Aorta (tissue), 5 donors: Measurements from ENCODE around the gene PIAS3. TPM values are rescaled to one million over a fixed set of nuclear protein-coding genes. Genes with fewer than 3 reads are reported as not detected.

Experiments used
- ATAC-seq: fragments of 200-7000 bp; cut with Tn5 transposase; one replicate; pipeline ENCODE4 v1.9.1; 2022; ENCODE audit warnings: moderate library complexity; ENCODE audit not compliant: low FRiP score
- DNase-seq, 2 donors: peaks; one replicate each; pipeline ENCODE4 v3.0.0-alpha.2; 2020
- H3K27ac ChIP-seq, 2 donors: one replicate each; pipeline ENCODE4 v1.5.1; 2013; ENCODE audit warnings: low read length in 2 of 2, mild to moderate bottlenecking in 2 of 2, moderate library complexity in 2 of 2, control low read depth in 1 of 2, inconsistent platforms in 1 of 2, low read depth in 1 of 2
- H3K27me3 ChIP-seq, 2 donors: one replicate each; pipeline ENCODE4 v1.6.1; 2013; ENCODE audit warnings: control low read depth in 1 of 2, low read length in 1 of 2, mild to moderate bottlenecking in 1 of 2, moderate library complexity in 1 of 2; ENCODE audit not compliant: insufficient read depth in 2 of 2, control insufficient read depth in 1 of 2
- H3K36me3 ChIP-seq, 2 donors: one replicate each; pipeline ENCODE4 v1.6.1; 2013; ENCODE audit warnings: control low read depth in 1 of 2, low read length in 1 of 2, mild to moderate bottlenecking in 1 of 2; ENCODE audit not compliant: insufficient read depth in 2 of 2, control insufficient read depth in 1 of 2
- H3K4me1 ChIP-seq, 2 donors: one replicate each; pipeline ENCODE4 v1.6.1; 2013; ENCODE audit warnings: low read length in 2 of 2, control low read depth in 1 of 2, mild to moderate bottlenecking in 1 of 2, moderate library complexity in 1 of 2; ENCODE audit not compliant: insufficient read depth in 2 of 2, control insufficient read depth in 1 of 2
- H3K4me3 ChIP-seq, 2 donors: one replicate each; pipeline ENCODE4 v1.5.1; 2013; ENCODE audit warnings: low read length in 2 of 2, control low read depth in 1 of 2, mild to moderate bottlenecking in 1 of 2
- H3K9me3 ChIP-seq: one replicate; pipeline ENCODE4 v1.6.1; 2013; ENCODE audit warnings: mild to moderate bottlenecking, low read length; ENCODE audit not compliant: control insufficient read depth
- WGBS, 2 donors: extraction: QIAGEN DNeasy Blood & Tissue Kit; methylation state at CpG; one replicate each; pipeline ENCODE4 v1.1.7; 2013; 5-methylcytosine and 5-hydroxymethylcytosine counted together
- intact Hi-C, 2 donors: fragments of 100-400 bp; cut with DNase I; formaldehyde crosslinking; loops; one replicate each; pipeline versions ENCODE4 v1.14.2 to v1.15.0; 2022
- polyA plus RNA-seq, 2 donors: library from polyadenylated mRNA; stranded (reverse); fragments of 200-250 nt; gene quantifications; one replicate each; pipeline ENCODE4 v1.2.3, GENCODE V29; 2013
- total RNA-seq, 2 donors: library from RNA; stranded (reverse); fragmentation: NEBNext Ultra II Directional; extraction: Animal tissue kit (Norgen Biotek cat#: 25700); gene quantifications; one replicate each; pipeline ENCODE4 v1.2.1, GENCODE V29; 2021
- donor health status: healthy with polysubstance abuse.
- donor health status: Bipolar disorder and iron deficiency.
- donor health status: DM: no; HTN: no; CAD: no.
- donor health status: DM: no; HTN: no; CAD: no.
- donor health status: DM: yes; HTN: yes; CAD: no.

Gene PIAS3
- total and polyA plus RNA-seq, 4 donors: 12.3 to 81.7 (median 52.6) TPM

DNA sequence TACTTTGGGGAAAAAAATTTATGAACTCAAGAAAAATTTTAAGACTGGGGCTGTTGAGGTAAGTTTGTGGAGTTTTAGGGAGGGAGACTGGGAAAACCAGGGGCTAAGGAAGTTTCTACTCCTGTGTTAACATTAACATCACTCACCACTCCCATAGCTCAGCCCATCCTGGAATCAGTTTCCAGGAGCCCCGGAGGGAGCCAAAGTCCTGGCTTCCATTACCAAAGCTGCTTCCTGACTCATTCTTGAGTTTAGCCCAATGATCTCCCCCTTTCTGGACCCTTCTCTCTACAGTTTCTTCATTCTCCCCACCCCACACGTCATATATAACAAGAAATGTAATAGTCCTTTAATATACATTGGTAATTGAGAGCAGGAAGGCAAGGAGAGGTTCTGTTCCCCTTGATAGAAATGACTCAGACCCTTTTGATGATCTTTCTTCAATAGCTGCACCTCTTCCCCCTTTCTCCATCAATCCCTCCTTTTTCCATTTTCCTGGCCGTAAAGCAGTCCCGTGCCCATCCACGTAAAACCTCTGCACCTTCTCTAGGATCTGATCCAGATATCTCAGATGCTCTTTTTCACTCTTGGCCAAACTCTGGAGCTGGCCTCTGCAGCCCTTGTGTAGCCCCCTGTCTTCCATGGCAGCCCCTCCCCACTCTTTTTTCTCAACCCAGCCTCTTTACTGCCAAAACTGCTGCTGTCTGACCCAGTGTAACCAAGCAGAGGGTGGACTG lies 4.6 kb upstream of the PIAS3 start:
- Histone ChIP-seq H3K36me3 (no peaks in the 10 kb centered on the region), H3K4me1 (no peaks in the 10 kb centered on the region), H3K27ac (no peak overlapping the region), H3K9me3 (no peaks in the 10 kb centered on the region), H3K27me3 (no peaks in the 10 kb centered on the region), H3K4me3 (no peak overlapping the region)
- DNase-seq (no peak), ATAC-seq (no peak)
- intact Hi-C loops: no loop called here
- 73 to 74% methylated on average over 5 of the region's 5 CpGs for WGBS, 2 donors

DNA sequence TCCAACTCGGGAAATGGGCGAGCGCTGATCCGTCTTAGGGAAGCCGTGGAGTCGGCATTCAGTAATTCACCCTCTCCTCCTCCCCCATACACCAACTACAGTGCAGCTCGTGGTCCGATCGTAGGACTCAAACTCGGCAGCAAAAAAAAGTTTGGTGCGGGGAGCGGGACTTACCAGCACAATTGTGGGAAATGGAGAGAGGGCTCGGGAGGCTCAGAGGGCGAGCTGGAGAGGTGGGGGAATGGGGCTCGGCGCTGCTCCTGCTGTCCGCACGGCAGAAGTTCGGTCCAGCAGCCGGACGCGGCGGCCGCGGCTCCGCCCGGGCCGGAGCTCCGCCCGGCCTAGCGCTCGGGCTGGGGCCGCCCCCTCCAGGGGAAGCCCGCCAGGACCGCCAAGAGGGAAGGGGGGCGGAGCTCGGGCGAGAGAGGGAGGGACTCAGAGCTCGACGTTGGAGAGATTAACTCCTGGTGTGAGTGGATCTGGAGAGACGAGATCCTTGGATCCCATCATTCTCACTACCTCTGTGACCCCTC lies 676 bp upstream of the PIAS3 start:
- H3K27ac ChIP-seq: peak overlapping the region in 1 of 2 donors; percentile 85
- intact Hi-C loops: loop anchor here in 1 of 2 donors (2.0 kb wide), 1 partner anchor 49 kb away; no protein-coding TSS in a partner anchor
- peaks cover 0 to 7% of the 10 kb centered on the region in 2 donors for H3K36me3 ChIP-seq
- ATAC-seq (peak; percentile 93), DNase-seq (peak; percentile 95 to 97)
- peak overlapping the region; percentile 87 to 96 for H3K4me3 ChIP-seq
- WGBS, 2 donors: 0 to 2% methylated on average over 38 to 41 of the region's 41 CpGs
- no peaks in the 10 kb centered on the region for H3K27me3 ChIP-seq
- peaks cover 0 to 3% of the 10 kb centered on the region in 2 donors for H3K4me1 ChIP-seq
- no peaks in the 10 kb centered on the region for H3K9me3 ChIP-seq

DNA sequence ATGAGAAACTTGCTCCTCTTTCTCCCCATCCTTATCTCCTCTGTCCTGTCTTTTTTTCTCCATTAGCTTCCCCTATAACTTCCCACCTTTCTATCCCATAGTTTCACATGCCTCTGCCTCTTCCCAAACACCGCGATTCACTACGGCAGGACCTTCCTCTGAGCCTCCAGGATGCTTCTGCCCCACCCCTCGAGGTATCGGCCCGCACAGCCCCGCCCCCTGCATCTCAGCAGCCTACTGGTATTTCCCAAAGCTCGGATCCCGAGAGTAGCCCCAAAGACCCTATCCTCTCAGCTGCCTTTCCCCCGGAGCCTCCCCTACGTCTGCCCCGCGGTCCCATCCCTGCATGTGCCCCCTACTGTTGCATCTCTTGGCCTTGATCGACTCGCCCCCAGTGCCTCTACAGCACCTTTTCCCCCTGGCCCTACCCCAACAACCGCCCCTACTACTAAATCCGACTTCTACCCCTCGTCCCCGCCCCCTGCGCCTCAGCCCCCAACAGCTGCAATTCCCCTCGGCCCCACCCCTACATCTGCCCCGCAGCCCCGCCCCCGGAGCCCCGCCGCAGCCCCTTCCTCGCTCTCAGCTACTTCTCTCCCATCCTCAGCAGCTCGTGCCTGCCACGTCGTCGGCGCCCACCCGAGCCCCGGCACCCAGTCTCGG lies 512 bp downstream of the PIAS3 start:
- ATAC-seq (peak; percentile 53), DNase-seq (peak; percentile 74 to 86)
- 1 to 2% methylated on average over 31 to 35 of the region's 35 CpGs for WGBS, 2 donors
- Histone ChIP-seq H3K36me3 (peaks cover 3 to 11% of the 10 kb centered on the region in 2 donors), H3K27ac (peak overlapping the region in 1 of 2 donors; percentile 46), H3K27me3 (no peaks in the 10 kb centered on the region), H3K4me3 (peak overlapping the region; percentile 79 to 87), H3K4me1 (peaks cover 0 to 3% of the 10 kb centered on the region in 2 donors), H3K9me3 (no peaks in the 10 kb centered on the region)
- intact Hi-C loops: loop anchor here in 1 of 2 donors (2.0 kb wide), 1 partner anchor 50 kb away; no protein-coding TSS in a partner anchor

DNA sequence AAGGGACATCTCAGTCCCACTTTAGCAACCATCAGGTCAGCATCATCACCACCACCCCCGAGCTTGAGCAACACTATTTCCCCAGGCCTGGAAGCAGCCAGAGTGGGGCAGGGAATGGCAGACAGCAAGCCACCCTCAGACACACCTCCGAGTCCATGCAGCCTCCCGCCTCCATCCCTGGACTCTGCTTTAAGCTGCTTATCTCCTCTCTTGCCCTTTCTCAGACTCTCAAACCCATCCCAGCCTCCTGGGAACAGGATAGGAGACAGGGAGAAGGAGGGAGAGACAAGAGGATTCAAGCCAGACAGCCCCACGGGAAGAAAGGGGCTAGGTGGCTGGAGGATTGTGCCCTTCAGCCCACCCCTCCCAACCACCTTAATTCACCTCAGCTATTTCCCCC lies 1.7 kb downstream of the PIAS3 start:
- DNase-seq (no peak), ATAC-seq (no peak)
- WGBS, 2 donors: 70 to 75% methylated on average over 4 of the region's 4 CpGs
- Histone ChIP-seq H3K36me3 (peaks cover 3 to 12% of the 10 kb centered on the region in 2 donors), H3K4me3 (no peak overlapping the region), H3K27ac (no peak overlapping the region), H3K27me3 (no peaks in the 10 kb centered on the region), H3K9me3 (no peaks in the 10 kb centered on the region), H3K4me1 (peaks cover 0 to 3% of the 10 kb centered on the region in 2 donors)
- intact Hi-C loops: no loop called here

DNA sequence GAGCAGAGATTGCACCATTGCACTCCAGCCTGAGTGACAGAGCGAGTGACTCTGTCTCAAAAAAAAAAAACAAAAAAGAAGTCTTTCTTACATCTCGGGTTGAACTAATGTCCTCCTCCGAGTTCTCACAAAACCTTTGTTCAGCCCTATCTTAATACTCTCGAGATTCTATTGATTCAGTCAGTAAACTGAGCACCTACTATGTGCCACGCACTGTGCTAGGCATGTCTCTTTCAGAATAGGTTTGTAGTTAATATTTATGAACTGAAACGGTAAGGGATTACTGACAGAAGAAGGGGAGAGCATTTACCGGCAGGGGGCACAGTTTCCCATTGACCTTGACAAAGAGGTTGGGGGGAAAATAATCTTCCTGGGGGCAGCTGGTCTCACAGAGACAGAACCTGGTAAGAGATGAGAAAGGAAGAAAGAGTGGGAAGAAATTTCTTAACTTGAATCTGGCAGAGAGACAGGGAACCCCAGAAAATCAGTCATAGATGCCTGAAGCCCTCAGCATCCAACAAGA lies 3.4 kb downstream of the PIAS3 start:
- 80 to 86% methylated on average over 7 of the region's 7 CpGs for WGBS, 2 donors
- H3K4me1 ChIP-seq: peaks cover 0 to 3% of the 10 kb centered on the region in 2 donors
- DNase-seq: no peak
- H3K9me3 ChIP-seq: no peaks in the 10 kb centered on the region
- H3K4me3 ChIP-seq: no peak overlapping the region
- intact Hi-C loops: no loop called here
- H3K27ac ChIP-seq: no peak overlapping the region
- no peak for ATAC-seq
- H3K36me3 ChIP-seq: peaks cover 3 to 12% of the 10 kb centered on the region in 2 donors
- no peaks in the 10 kb centered on the region for H3K27me3 ChIP-seq

DNA sequence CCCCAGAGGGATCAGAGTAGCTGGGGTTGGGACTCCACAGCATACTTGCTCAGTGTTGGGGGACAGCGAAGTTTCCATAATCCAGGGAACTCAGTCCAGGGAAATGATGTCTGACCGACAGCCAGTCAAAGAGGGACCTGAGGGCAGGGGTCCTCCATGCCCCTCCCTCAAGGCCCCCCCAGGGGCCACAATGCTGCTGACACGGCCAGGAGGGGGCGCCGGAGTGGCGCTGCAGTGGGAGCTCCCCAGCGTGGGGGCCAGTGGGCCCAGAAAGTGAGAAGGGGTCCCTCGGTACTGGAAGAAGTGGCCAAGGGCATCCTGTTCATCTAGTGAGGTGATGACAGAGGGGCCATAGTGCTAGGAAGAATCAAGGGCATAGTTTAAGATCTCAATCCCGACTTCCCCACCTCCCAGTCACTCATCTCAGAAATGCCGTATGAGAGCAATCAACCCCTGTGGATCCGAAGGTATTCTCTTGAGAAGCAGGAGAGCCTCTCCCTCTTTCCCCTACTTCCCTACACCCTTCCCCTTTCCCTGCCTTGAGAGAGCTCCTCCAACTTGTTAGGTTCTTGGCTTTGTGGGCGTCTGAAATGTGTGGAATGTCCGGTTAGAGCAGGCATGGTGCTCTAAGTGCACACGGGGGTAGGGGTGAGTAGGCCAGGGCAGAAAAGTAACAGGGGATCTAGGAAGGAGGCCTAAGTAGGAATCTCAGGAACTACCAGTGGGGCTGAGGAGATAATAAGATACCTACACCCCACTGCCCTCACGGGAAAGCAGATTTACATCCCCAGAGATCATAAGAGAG lies 9.3 kb downstream of the PIAS3 start:
- Histone ChIP-seq H3K4me3 (no peak overlapping the region), H3K4me1 (no peaks in the 10 kb centered on the region), H3K36me3 (peaks cover 3 to 7% of the 10 kb centered on the region in 2 donors), H3K9me3 (no peaks in the 10 kb centered on the region), H3K27me3 (no peaks in the 10 kb centered on the region), H3K27ac (peak overlapping the region; percentile 36 to 79)
- intact Hi-C loops: loop anchor here (5.0 kb wide), 2 partner anchors 63 to 163 kb away; partner anchors contain the start of gene ITGA10 (in 2 of the 2)
- no peak for DNase-seq
- no peak for ATAC-seq
- 44 to 46% methylated on average over 15 of the region's 15 CpGs for WGBS, 2 donors

DNA sequence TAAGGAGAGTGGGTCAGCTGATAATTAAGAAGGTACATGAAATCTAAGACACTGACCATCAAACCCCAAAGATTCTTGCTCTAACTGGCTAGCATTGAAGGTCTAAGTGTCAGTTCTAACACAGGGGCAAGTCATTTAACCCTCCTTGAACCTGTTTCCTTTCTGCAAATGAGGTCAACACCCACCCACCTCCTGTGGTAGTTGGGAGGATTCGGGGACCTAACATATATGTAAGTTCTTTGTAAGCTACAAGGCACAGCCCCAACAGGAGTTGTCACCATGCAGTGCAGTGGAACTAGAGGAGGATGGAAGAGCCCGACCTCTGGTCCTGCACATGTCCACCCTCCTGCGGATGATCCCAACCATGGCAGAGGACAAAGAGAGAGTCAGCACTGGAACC lies 11.1 kb downstream of the PIAS3 start:
- Histone ChIP-seq H3K27me3 (no peaks in the 10 kb centered on the region), H3K9me3 (no peaks in the 10 kb centered on the region), H3K36me3 (peaks cover 0 to 3% of the 10 kb centered on the region in 2 donors), H3K4me1 (no peaks in the 10 kb centered on the region), H3K4me3 (no peak overlapping the region), H3K27ac (no peak overlapping the region)
- ATAC-seq (no peak), DNase-seq (no peak)
- intact Hi-C loops: loop anchor here (5.0 kb wide), 2 partner anchors 64 to 164 kb away; partner anchors contain the start of gene ITGA10 (in 2 of the 2)
- WGBS, 2 donors: 71% methylated on average over 3 of the region's 3 CpGs

DNA sequence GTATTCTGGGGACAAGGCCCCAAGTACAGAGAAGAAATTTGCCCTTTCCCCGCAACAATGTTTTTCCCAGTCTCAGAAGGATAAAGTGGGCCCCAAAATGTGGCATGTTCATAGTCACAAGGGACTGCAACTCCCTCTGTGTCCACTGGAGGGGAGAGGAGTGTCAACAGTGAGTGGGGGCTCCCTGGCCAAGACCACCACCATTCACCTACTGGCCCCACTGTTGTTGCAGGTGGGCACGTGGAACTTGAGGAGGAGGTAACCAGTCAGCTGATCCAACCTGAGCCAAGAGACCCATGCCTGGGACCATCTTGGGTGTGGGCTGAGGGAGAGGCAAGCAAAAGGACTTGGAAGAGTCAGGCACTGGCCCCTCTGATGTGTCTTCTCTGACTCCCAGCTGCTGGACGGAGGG lies 12.7 kb downstream of the PIAS3 start:
- Histone ChIP-seq H3K36me3 (peaks cover 0 to 3% of the 10 kb centered on the region in 2 donors), H3K27ac (peak overlapping the region in 1 of 2 donors; percentile 66), H3K9me3 (no peaks in the 10 kb centered on the region), H3K4me1 (no peaks in the 10 kb centered on the region), H3K27me3 (no peaks in the 10 kb centered on the region), H3K4me3 (no peak overlapping the region)
- 55 to 58% methylated on average over 3 of the region's 3 CpGs for whole genome bisulfite sequencing, 2 donors
- peak; percentile 27 for ATAC-seq
- intact Hi-C loops: loop anchor here (5.0 kb wide), 2 partner anchors 66 to 166 kb away; partner anchors contain the start of gene ITGA10 (in 2 of the 2)
- DNase-seq: peak in 1 of 2 donors; percentile 54
